ENCODE data around the gene ZSCAN25. TPM values are rescaled to one million over a fixed set of nuclear protein-coding genes. Genes with fewer than 3 reads are reported as not detected.
A peak's percentile ranks its signal among the peaks of the same experiment; 100 is the strongest.

ZSCAN25 gene
- total and polyA plus RNA-seq, 2 of the 13 experiments (the other 11 are each of a cell fraction or from before 2014, with no cell fraction given), result 12.1 to 16.8 TPM

- TF ChIP-seq RARG (CRISPR knock-in tag; IDR thresholded peaks at IDR 0.05; ENCODE audit: low read depth) (no peak; the same call in 1 of the 2 replicates), SMARCC2 (IDR thresholded peaks at IDR 0.05) (0 out of 2 replicates have a peak, but pooled peaks have one; percentile 22), THRA (CRISPR knock-in tag; IDR thresholded peaks at IDR 0.05; ENCODE audit: borderline replicate concordance) (0 out of 2 replicates have a peak, but pooled peaks have one; percentile 34), SIX4 (CRISPR knock-in tag; IDR thresholded peaks at IDR 0.05) (no peak), TMF1 (CRISPR knock-in tag; IDR thresholded peaks at IDR 0.05; ENCODE audit: low read depth) (no peak; the same call in 1 of the 2 replicates), ZNF816 (CRISPR knock-in tag; IDR thresholded peaks at IDR 0.05; ENCODE audit: borderline replicate concordance) (peak; percentile 97), ARID5B (CRISPR knock-in tag; IDR thresholded peaks at IDR 0.05) (peak; percentile 68), STAG1 (CRISPR knock-in tag; IDR thresholded peaks at IDR 0.05) (peak; percentile 69)
- TF ChIP-seq, protein P1, sequence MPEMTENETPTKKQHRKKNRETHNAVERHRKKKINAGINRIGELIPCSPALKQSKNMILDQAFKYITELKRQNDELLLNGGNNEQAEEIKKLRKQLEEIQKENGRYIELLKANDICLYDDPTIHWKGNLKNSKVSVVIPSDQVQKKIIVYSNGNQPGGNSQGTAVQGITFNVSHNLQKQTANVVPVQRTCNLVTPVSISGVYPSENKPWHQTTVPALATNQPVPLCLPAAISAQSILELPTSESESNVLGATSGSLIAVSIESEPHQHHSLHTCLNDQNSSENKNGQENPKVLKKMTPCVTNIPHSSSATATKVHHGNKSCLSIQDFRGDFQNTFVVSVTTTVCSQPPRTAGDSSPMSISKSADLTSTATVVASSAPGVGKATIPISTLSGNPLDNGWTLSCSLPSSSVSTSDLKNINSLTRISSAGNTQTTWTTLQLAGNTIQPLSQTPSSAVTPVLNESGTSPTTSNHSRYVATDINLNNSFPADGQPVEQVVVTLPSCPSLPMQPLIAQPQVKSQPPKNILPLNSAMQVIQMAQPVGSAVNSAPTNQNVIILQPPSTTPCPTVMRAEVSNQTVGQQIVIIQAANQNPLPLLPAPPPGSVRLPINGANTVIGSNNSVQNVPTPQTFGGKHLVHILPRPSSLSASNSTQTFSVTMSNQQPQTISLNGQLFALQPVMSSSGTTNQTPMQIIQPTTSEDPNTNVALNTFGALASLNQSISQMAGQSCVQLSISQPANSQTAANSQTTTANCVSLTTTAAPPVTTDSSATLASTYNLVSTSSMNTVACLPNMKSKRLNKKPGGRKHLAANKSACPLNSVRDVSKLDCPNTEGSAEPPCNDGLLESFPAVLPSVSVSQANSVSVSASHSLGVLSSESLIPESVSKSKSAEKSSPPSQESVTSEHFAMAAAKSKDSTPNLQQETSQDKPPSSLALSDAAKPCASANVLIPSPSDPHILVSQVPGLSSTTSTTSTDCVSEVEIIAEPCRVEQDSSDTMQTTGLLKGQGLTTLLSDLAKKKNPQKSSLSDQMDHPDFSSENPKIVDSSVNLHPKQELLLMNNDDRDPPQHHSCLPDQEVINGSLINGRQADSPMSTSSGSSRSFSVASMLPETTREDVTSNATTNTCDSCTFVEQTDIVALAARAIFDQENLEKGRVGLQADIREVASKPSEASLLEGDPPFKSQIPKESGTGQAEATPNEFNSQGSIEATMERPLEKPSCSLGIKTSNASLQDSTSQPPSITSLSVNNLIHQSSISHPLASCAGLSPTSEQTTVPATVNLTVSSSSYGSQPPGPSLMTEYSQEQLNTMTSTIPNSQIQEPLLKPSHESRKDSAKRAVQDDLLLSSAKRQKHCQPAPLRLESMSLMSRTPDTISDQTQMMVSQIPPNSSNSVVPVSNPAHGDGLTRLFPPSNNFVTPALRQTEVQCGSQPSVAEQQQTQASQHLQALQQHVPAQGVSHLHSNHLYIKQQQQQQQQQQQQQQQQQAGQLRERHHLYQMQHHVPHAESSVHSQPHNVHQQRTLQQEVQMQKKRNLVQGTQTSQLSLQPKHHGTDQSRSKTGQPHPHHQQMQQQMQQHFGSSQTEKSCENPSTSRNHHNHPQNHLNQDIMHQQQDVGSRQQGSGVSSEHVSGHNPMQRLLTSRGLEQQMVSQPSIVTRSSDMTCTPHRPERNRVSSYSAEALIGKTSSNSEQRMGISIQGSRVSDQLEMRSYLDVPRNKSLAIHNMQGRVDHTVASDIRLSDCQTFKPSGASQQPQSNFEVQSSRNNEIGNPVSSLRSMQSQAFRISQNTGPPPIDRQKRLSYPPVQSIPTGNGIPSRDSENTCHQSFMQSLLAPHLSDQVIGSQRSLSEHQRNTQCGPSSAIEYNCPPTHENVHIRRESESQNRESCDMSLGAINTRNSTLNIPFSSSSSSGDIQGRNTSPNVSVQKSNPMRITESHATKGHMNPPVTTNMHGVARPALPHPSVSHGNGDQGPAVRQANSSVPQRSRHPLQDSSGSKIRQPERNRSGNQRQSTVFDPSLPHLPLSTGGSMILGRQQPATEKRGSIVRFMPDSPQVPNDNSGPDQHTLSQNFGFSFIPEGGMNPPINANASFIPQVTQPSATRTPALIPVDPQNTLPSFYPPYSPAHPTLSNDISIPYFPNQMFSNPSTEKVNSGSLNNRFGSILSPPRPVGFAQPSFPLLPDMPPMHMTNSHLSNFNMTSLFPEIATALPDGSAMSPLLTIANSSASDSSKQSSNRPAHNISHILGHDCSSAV (CRISPR knock-in tag; IDR thresholded peaks at IDR 0.05; ENCODE audit: borderline replicate concordance), result 0 out of 2 replicates have a peak, but pooled peaks have one; percentile 70
- TF ChIP-seq, protein P2, sequence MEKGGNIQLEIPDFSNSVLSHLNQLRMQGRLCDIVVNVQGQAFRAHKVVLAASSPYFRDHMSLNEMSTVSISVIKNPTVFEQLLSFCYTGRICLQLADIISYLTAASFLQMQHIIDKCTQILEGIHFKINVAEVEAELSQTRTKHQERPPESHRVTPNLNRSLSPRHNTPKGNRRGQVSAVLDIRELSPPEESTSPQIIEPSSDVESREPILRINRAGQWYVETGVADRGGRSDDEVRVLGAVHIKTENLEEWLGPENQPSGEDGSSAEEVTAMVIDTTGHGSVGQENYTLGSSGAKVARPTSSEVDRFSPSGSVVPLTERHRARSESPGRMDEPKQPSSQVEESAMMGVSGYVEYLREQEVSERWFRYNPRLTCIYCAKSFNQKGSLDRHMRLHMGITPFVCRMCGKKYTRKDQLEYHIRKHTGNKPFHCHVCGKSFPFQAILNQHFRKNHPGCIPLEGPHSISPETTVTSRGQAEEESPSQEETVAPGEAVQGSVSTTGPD (CRISPR knock-in tag; IDR thresholded peaks at IDR 0.05), result no peak
Observed at GRCh38 chr7:99616359-99617191, at the start of gene ZSCAN25 (continued).

Data from HepG2 (cell line).